Left lung (tissue), 10 donors: ENCODE measurements around the gene PCBP3. TPM values are rescaled to one million over a fixed set of nuclear protein-coding genes. Genes with fewer than 3 reads are reported as not detected.

Experiments
- ATAC-seq: fragments of 200-7000 bp; cut with Tn5 transposase; one replicate; pipeline ENCODE4 v1.9.1; 2020; ENCODE audit warnings: moderate library complexity
- DNase-seq, 4 donors: peaks; one replicate each; pipeline ENCODE4 v3.0.0-alpha.2; 2013 to 2020
- H3K27ac ChIP-seq, 2 donors: fragments of 200-600 bp; sonication (generic) in 1 of 2; one replicate each; pipeline versions ENCODE4 v1.5.0 to v1.8.0; 2020 to 2021
- H3K27me3 ChIP-seq, 2 donors: fragments of 200-600 bp; sonication (generic) in 1 of 2; one replicate each; pipeline versions ENCODE4 v1.5.0 to v1.8.0; 2020 to 2021
- H3K36me3 ChIP-seq, 2 donors: fragments of 200-600 bp; sonication (generic) in 1 of 2; one replicate each; pipeline versions ENCODE4 v1.5.0 to v1.8.0; 2020 to 2021
- H3K4me1 ChIP-seq, 2 donors: fragments of 200-600 bp; one replicate each; pipeline ENCODE4 v1.8.0; 2021
- H3K4me3 ChIP-seq, 2 donors: fragments of 200-600 bp; sonication (generic) in 1 of 2; one replicate each; pipeline versions ENCODE4 v1.5.0 to v1.8.0; 2020 to 2021; ENCODE audit warnings: mild to moderate bottlenecking in 1 of 2
- H3K9me3 ChIP-seq, 2 donors: fragments of 200-600 bp; sonication (generic) in 1 of 2; one replicate each; pipeline versions ENCODE4 v1.5.0 to v1.8.0; 2020 to 2021
- CTCF ChIP-seq, 2 donors: fragments of 200-600 bp; sonication (generic) in 1 of 2; IDR thresholded peaks; one replicate each; pipeline versions ENCODE4 v1.5.0 to v1.8.0; 2021; ENCODE audit warnings: antibody characterized with exemption in 2 of 2
- intact Hi-C, 2 donors: fragments of 100-400 bp; cut with DNase I; formaldehyde crosslinking; loops; one replicate each; pipeline versions ENCODE4 v1.11.2 to v1.14.2; 2022
- polyA plus RNA-seq, 6 donors: library from polyadenylated mRNA; unstranded; fragments of 120-200 nt; gene quantifications; one replicate each; pipeline ENCODE4 v1.2.1, GENCODE V29; 2013; ENCODE audit not compliant: insufficient read length in 6 of 6
- total RNA-seq, 2 donors: library from RNA; stranded (reverse); fragmentation: NEBNext Ultra II Directional; extraction: Animal tissue kit (Norgen Biotek cat#: 25700); gene quantifications; one replicate each; pipeline ENCODE4 v1.2.1, GENCODE V29; 2021
- donor health status: DM: no; HTN: yes; CAD: no.
- donor health status: DM: no; HTN: no; CAD: no.

The PCBP3 gene
- total and polyA plus RNA-seq, 8 donors, result 2.1 to 13.8 (median 3.0) TPM

GRCh38 chr21:45767071-45768006 is 123.8 kb downstream of the PCBP3 start:
- H3K27me3 ChIP-seq, result no peaks in the 10 kb centered on the region
- no peak for TF ChIP-seq CTCF (IDR thresholded peaks at IDR 0.05)
- H3K4me3 ChIP-seq, result no peak overlapping the region
- intact Hi-C loops, result no loop called here
- H3K9me3 ChIP-seq, result no peaks in the 10 kb centered on the region
- H3K4me1 ChIP-seq, result no peaks in the 10 kb centered on the region
- DNase-seq, result no peak
- no peaks in the 10 kb centered on the region for H3K36me3 ChIP-seq
- no peak for ATAC-seq
- no peak overlapping the region for H3K27ac ChIP-seq

- Histone ChIP-seq H3K27me3 (no peaks in the 10 kb centered on the region), H3K27ac (no peak overlapping the region), H3K36me3 (no peaks in the 10 kb centered on the region), H3K9me3 (no peaks in the 10 kb centered on the region), H3K4me1 (no peaks in the 10 kb centered on the region), H3K4me3 (no peak overlapping the region)
- no peak for TF ChIP-seq CTCF (IDR thresholded peaks at IDR 0.05)
- ATAC-seq (no peak), DNase-seq (no peak)
- intact Hi-C loops, result no loop called here
Measured at GRCh38 chr21:45768011-45768739, 124.7 kb downstream of the PCBP3 start.

GRCh38 chr21:45768740-45769048 is 125.2 kb downstream of the PCBP3 start:
- intact Hi-C loops, result no loop called here
- ATAC-seq (no peak), DNase-seq (peak in 1 of 4 donors; percentile 74)
- H3K4me3 ChIP-seq, result no peak overlapping the region
- H3K4me1 ChIP-seq, result no peaks in the 10 kb centered on the region
- H3K27me3 ChIP-seq, result no peaks in the 10 kb centered on the region
- no peaks in the 10 kb centered on the region for H3K36me3 ChIP-seq
- no peak for TF ChIP-seq CTCF (IDR thresholded peaks at IDR 0.05)
- peaks cover 0 to 4% of the 10 kb centered on the region in 2 donors for H3K9me3 ChIP-seq
- no peak overlapping the region for H3K27ac ChIP-seq

- Histone ChIP-seq H3K9me3 (peaks cover 0 to 5% of the 10 kb centered on the region in 2 donors), H3K27me3 (no peaks in the 10 kb centered on the region), H3K4me1 (no peaks in the 10 kb centered on the region), H3K4me3 (no peak overlapping the region), H3K36me3 (no peaks in the 10 kb centered on the region), H3K27ac (no peak overlapping the region)
- DNase-seq, result no peak
- TF ChIP-seq CTCF (IDR thresholded peaks at IDR 0.05), result no peak
- intact Hi-C loops, result no loop called here
- ATAC-seq, result no peak
Measured at GRCh38 chr21:45769294-45769693, 125.8 kb downstream of the PCBP3 start.

GRCh38 chr21:45769896-45770295 is 126.4 kb downstream of the PCBP3 start:
- ATAC-seq (no peak), DNase-seq (no peak)
- H3K4me3 ChIP-seq, result no peak overlapping the region
- H3K27ac ChIP-seq, result no peak overlapping the region
- intact Hi-C loops, result no loop called here
- no peaks in the 10 kb centered on the region for H3K4me1 ChIP-seq
- H3K36me3 ChIP-seq, result no peaks in the 10 kb centered on the region
- peaks cover 0 to 5% of the 10 kb centered on the region in 2 donors for H3K9me3 ChIP-seq
- H3K27me3 ChIP-seq, result no peaks in the 10 kb centered on the region
- TF ChIP-seq CTCF (IDR thresholded peaks at IDR 0.05), result no peak
